Neutrophil (primary cell): Measurements from ENCODE around the gene NR3C1.

ENCODE experiments used
- H3K27ac ChIP-seq: fragments of 200-600 bp; sonication (generic); 2 replicates; pipeline ENCODE4 v1.5.1; 2016; ENCODE audit warnings: mild to moderate bottlenecking, moderate library complexity
- H3K27me3 ChIP-seq: fragments of 200-600 bp; sonication (generic); 2 replicates; pipeline ENCODE4 v1.6.0; 2016; ENCODE audit warnings: mild to moderate bottlenecking
- H3K36me3 ChIP-seq: fragments of 200-600 bp; sonication (generic); 2 replicates; pipeline ENCODE4 v1.5.1; 2017
- H3K4me1 ChIP-seq, 2 experiments: fragments of 200-600 bp in 1 of 2; sonication (generic) in 1 of 2; 1 replicate in 1 of 2; 2 replicates in 1 of 2; pipeline versions ENCODE4 v1.5.1 to v1.6.1; 2013 to 2016; ENCODE audit warnings: low read depth in 1 of 2, low read length in 1 of 2, mild to moderate bottlenecking in 1 of 2, moderate library complexity in 1 of 2; ENCODE audit not compliant: control insufficient read depth in 1 of 2, insufficient read depth in 1 of 2
- H3K4me3 ChIP-seq, 2 experiments: fragments of 200-600 bp in 1 of 2; sonication (generic) in 1 of 2; 1 replicate in 1 of 2; 2 replicates in 1 of 2; pipeline ENCODE4 v1.5.1; 2013 to 2016; ENCODE audit warnings: low read depth in 1 of 2, low read length in 1 of 2, mild to moderate bottlenecking in 1 of 2, moderate library complexity in 1 of 2
- H3K9me3 ChIP-seq: fragments of 200-600 bp; sonication (generic); 2 replicates; pipeline ENCODE4 v1.5.1; 2016
- TF ChIP-seq, protein P1 (sequence below): fragments of 200-600 bp; sonication (generic); IDR thresholded peaks from 2 replicates; pipeline ENCODE4 v1.5.1; 2016; ENCODE audit warnings: antibody characterized with exemption

NR3C1 gene

DNA sequence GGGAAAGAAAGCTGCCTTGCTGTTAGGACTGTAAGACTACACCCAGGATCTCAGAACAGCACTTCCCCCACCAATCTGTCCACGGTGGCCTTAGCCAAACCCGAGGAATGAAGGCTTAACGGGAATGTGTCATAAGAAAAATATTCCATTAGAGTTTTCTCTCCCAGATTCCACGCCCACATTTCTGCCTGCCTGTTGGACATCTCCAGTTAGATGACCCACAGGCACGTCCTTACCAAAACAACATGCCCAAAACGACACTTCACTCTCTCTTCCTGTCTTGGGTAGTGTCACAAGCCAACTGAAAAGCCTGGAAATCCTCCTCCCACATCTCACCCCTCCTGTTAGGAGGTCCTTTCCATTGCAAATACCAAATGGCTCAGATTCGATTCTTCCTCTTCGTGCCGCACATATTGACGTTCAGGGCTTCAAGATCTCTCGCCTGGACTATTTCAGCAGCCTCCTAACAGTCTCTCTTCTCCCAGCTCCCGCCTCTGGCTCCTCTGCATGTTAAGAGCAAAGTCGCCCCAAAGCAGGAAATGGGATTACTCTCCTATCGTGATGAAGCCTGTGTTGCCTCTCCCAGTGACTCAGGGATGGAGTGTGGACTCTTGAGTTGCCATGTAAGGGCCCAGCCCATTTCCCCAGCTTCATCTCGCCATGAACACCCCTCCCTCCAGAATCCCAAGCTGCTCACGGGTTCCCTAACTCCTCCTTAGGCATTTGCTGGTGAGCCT lies 159.3 kb downstream of the NR3C1 start:
- H3K36me3 ChIP-seq: no peaks in the 10 kb centered on the region
- H3K27ac ChIP-seq: no peak overlapping the region
- no peak overlapping the region for H3K4me3 ChIP-seq
- no peaks in the 10 kb centered on the region for H3K9me3 ChIP-seq
- H3K4me1 ChIP-seq: no peaks in the 10 kb centered on the region
- TF ChIP-seq, protein P1, sequence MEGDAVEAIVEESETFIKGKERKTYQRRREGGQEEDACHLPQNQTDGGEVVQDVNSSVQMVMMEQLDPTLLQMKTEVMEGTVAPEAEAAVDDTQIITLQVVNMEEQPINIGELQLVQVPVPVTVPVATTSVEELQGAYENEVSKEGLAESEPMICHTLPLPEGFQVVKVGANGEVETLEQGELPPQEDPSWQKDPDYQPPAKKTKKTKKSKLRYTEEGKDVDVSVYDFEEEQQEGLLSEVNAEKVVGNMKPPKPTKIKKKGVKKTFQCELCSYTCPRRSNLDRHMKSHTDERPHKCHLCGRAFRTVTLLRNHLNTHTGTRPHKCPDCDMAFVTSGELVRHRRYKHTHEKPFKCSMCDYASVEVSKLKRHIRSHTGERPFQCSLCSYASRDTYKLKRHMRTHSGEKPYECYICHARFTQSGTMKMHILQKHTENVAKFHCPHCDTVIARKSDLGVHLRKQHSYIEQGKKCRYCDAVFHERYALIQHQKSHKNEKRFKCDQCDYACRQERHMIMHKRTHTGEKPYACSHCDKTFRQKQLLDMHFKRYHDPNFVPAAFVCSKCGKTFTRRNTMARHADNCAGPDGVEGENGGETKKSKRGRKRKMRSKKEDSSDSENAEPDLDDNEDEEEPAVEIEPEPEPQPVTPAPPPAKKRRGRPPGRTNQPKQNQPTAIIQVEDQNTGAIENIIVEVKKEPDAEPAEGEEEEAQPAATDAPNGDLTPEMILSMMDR: no peak
- no peaks in the 10 kb centered on the region for H3K27me3 ChIP-seq

DNA sequence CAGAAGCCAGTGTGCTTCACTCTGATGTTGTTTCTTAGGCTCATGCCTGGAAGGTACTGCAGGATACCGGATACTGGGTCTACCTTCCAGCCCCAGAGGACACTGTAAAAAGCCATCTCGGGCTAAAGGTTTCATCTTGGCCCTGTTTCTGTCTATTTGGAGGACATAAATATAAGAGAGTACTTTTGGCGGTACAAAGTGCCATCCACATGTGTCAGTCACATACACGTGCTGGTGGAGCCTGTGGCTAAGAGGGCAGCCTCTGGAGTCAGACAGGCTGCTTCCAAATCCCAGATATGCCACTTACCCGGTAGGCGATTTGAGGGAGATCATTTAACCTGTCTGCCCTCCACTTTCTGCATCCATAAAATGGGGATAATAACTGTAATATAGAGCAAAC lies 160.4 kb downstream of the NR3C1 start:
- no peaks in the 10 kb centered on the region for H3K9me3 ChIP-seq
- H3K27me3 ChIP-seq: no peaks in the 10 kb centered on the region
- TF ChIP-seq, protein P1: no peak
- H3K4me3 ChIP-seq: no peak overlapping the region
- no peak overlapping the region for H3K27ac ChIP-seq
- no peaks in the 10 kb centered on the region for H3K4me1 ChIP-seq
- H3K36me3 ChIP-seq: no peaks in the 10 kb centered on the region

DNA sequence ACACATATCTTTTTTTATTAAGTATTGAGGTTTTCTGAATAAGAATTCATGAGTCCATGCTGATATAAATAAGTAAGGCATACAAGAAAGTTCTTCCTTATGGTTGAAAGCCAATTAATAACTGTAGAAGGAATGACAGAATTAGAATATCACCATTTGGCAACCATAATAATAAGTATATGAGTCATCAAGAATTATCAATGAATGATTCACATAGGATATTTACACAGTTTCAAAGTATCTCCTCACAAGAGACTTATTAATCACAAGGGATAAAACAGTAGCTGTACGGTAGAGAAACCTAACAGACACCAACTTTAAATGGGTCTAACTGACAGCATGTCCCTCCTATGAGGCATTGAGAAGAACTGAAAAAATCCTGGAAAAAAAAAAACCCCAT lies 161.6 kb downstream of the NR3C1 start:
- Histone ChIP-seq H3K4me3 (no peak overlapping the region), H3K27ac (no peak overlapping the region), H3K9me3 (no peaks in the 10 kb centered on the region), H3K4me1 (no peaks in the 10 kb centered on the region), H3K27me3 (no peaks in the 10 kb centered on the region), H3K36me3 (no peaks in the 10 kb centered on the region)
- TF ChIP-seq, protein P1: no peak

DNA sequence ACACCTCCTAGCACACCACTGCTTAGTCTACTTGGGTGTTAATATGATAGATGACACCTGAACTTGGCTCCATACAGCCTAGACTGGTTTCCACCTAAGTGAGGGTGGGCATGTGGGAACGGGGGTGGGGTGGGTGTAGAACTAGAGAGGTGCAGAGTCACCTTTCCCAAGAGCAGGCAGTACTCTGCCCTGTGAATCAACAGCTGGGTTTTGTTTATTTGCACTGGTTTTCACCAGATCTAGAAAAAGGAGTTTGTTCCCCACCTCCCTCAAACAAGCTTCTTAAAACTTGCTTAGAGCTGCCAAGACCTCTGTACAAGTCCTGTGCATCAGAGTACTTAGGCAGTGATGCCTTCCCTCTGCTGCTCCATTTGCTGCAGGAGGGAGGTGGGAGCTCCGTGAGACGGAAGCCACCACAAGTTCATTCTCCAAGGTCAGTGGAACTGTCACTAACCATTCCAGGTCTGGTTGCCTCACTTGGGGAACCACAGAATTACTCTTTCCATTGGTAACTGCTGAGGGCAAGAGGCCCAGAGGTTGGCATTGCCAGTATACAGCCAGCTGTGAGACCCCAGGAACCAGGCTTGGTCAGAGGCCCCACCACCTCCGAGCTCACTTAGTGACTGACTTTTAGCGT lies 163.5 kb downstream of the NR3C1 start:
- Histone ChIP-seq H3K4me3 (no peak overlapping the region), H3K9me3 (no peaks in the 10 kb centered on the region), H3K36me3 (no peaks in the 10 kb centered on the region), H3K4me1 (no peaks in the 10 kb centered on the region), H3K27ac (no peak overlapping the region), H3K27me3 (no peaks in the 10 kb centered on the region)
- TF ChIP-seq, protein P1: no peak

DNA sequence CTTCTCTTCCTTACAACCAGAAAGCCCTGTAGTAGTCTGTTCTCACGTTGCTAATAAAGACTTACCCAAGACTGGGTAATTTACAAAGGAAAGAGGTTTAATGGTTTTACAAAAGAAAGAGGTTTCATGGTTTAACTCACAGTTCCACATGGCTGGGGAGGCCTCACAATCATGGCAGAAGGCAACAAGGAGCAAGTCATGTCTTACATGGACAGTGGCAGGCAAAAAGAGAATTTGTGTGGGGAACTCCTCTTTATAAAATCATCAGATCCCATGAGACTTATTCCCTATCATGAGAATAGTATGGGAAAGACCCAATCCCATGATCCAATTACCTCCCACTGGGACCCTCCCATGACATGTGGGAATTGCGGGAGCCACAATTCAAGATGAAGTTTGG lies 164.9 kb downstream of the NR3C1 start:
- Histone ChIP-seq H3K27ac (no peak overlapping the region), H3K9me3 (no peaks in the 10 kb centered on the region), H3K36me3 (no peaks in the 10 kb centered on the region), H3K4me1 (no peaks in the 10 kb centered on the region), H3K27me3 (no peaks in the 10 kb centered on the region), H3K4me3 (no peak overlapping the region)
- TF ChIP-seq, protein P1: no peak
